H1 (cell line): Measurements from ENCODE around the gene ZNF532. TPM values are rescaled to one million over a fixed set of nuclear protein-coding genes. Genes with fewer than 3 reads are reported as not detected.

Source experiments
- CTCF ChIA-PET: fragments of 300-600 bp; sonication (Branson Sonifier 250); formaldehyde crosslinking; loops from one replicate; lab custom pipeline; 2021; ENCODE audit not compliant: partially characterized antibody; lab: Charles Lee
- POLR2A ChIA-PET: fragments of 300-600 bp; sonication (Branson Sonifier 250); formaldehyde crosslinking; loops from one replicate; lab custom pipeline; 2021; ENCODE audit warnings: inconsistent platforms; ENCODE audit not compliant: partially characterized antibody; lab: Charles Lee
- DNase-seq, 2 experiments: peaks; one replicate each; pipeline versions ENCODE4 v3.0.0 to v3.0.0-alpha.2; 2010 to 2022; ENCODE audit warnings: low spot score in 2 of 2, low read depth in 1 of 2, mixed read lengths in 1 of 2
- FAIRE-seq: peaks from 2 replicates; lab custom pipeline; 2011; peaks lifted over from hg19 to GRCh38; lab: Jason Lieb, UNC
- H2AFZ ChIP-seq: 2 replicates; pipeline ENCODE4 v1.8.1; 2012; ENCODE audit warnings: low read length, inconsistent platforms
- H2AK5ac ChIP-seq: 2 replicates; pipeline ENCODE4 v1.6.1; 2013; ENCODE audit warnings: low read depth, low read length
- H2BK120ac ChIP-seq: replicated peaks from 2 replicates; pipeline ENCODE3; 2013; ENCODE audit warnings: low read depth, low read length, inconsistent platforms
- H2BK12ac ChIP-seq: 2 replicates; pipeline ENCODE4 v1.6.1; 2013; ENCODE audit warnings: low read depth, low read length
- H2BK15ac ChIP-seq: 2 replicates; pipeline ENCODE4 v1.6.1; 2013; ENCODE audit warnings: low read length
- H2BK20ac ChIP-seq: 2 replicates; pipeline ENCODE4 v1.6.1; 2013; ENCODE audit warnings: low read length
- H2BK5ac ChIP-seq: 2 replicates; pipeline ENCODE4 v1.6.1; 2013; ENCODE audit warnings: low read depth, low read length
- H3K14ac ChIP-seq: 2 replicates; pipeline ENCODE4 v1.6.1; 2013; ENCODE audit warnings: inconsistent platforms; ENCODE audit not compliant: insufficient read length
- H3K18ac ChIP-seq: 2 replicates; pipeline ENCODE4 v1.6.1; 2013; ENCODE audit warnings: low read length; ENCODE audit errors: extremely low read depth
- H3K23ac ChIP-seq: 2 replicates; pipeline ENCODE4 v1.6.1; 2013; ENCODE audit warnings: inconsistent platforms; ENCODE audit not compliant: insufficient read length
- H3K23me2 ChIP-seq: 2 replicates; pipeline ENCODE4 v1.6.1; 2013; ENCODE audit warnings: low read depth, low read length
- H3K27ac ChIP-seq: 2 replicates; pipeline ENCODE4 v1.6.1; 2011; ENCODE audit warnings: low read depth, low read length, inconsistent platforms
- H3K27me3 ChIP-seq, 4 experiments: replicated peaks in 1 of 4; 1 replicate in 1 of 4; 2 replicates in 3 of 4; pipeline versions ENCODE4 v1.6.1 to v1.8.1; 2011 to 2013; ENCODE audit warnings: low read length in 3 of 4, mild to moderate bottlenecking in 3 of 4, inconsistent platforms in 2 of 4, mixed read lengths in 2 of 4, moderate library complexity in 1 of 4; ENCODE audit not compliant: control insufficient read depth in 3 of 4, insufficient read depth in 3 of 4; ENCODE audit errors: extremely low read depth in 1 of 4
- H3K36me3 ChIP-seq, 4 experiments: 2 replicates each; pipeline versions ENCODE4 v1.6.1 to v1.8.1; 2011 to 2013; ENCODE audit warnings: mild to moderate bottlenecking in 4 of 4, low read length in 3 of 4, moderate library complexity in 2 of 4, control low read depth in 1 of 4, inconsistent platforms in 1 of 4; ENCODE audit not compliant: insufficient read depth in 4 of 4, control insufficient read depth in 2 of 4
- H3K4ac ChIP-seq: replicated peaks from 2 replicates; pipeline ENCODE3; 2013; ENCODE audit warnings: low read length, low read depth, mixed read lengths, inconsistent platforms; ENCODE audit not compliant: insufficient read length
- H3K4me1 ChIP-seq, 4 experiments: replicated peaks in 1 of 4; 1 replicate in 1 of 4; 2 replicates in 3 of 4; pipeline versions ENCODE4 v1.6.1 to v1.8.1; 2011 to 2013; ENCODE audit warnings: low read length in 3 of 4, inconsistent platforms in 2 of 4, mixed read lengths in 1 of 4; ENCODE audit not compliant: insufficient read depth in 4 of 4, control insufficient read depth in 3 of 4
- H3K4me2 ChIP-seq, 2 experiments: 2 replicates each; pipeline versions ENCODE4 v1.6.1 to v1.8.1; 2011 to 2013; ENCODE audit warnings: low read depth in 2 of 2, low read length in 2 of 2, control low read depth in 1 of 2, inconsistent platforms in 1 of 2, mild to moderate bottlenecking in 1 of 2; ENCODE audit not compliant: insufficient read depth in 1 of 2
- H3K4me3 ChIP-seq, 4 experiments: fragments of 200-600, 300-600 bp in 1 of 4; sonication (generic), shearing (Covaris generic), sonication (Bioruptor Twin) in 1 of 4; 2 replicates each; pipeline versions ENCODE4 v1.5.1 to v1.8.1; 2011 to 2016; ENCODE audit warnings: low read length in 4 of 4, low read depth in 3 of 4, control low read depth in 2 of 4, inconsistent platforms in 2 of 4, mild to moderate bottlenecking in 2 of 4, mixed read lengths in 1 of 4, moderate library complexity in 1 of 4; ENCODE audit not compliant: insufficient read depth in 2 of 4; ENCODE audit errors: extremely low read depth in 1 of 4
- H3K56ac ChIP-seq: replicated peaks from 2 replicates; pipeline ENCODE3; 2013; ENCODE audit warnings: low read depth, mild to moderate bottlenecking, mixed read lengths, low read length, inconsistent platforms; ENCODE audit not compliant: insufficient read length
- H3K79me1 ChIP-seq: 2 replicates; pipeline ENCODE4 v1.6.1; 2013; ENCODE audit warnings: low read depth, low read length, control low read depth
- H3K79me2 ChIP-seq, 2 experiments: 2 replicates each; pipeline versions ENCODE4 v1.6.1 to v1.8.1; 2012 to 2013; ENCODE audit warnings: low read length in 2 of 2, mild to moderate bottlenecking in 2 of 2, inconsistent platforms in 1 of 2; ENCODE audit not compliant: insufficient read depth in 2 of 2, control insufficient read depth in 1 of 2
- H3K9ac ChIP-seq, 4 experiments: replicated peaks in 1 of 4; 1 replicate in 1 of 4; 2 replicates in 3 of 4; pipeline versions ENCODE4 v1.6.1 to v1.8.1; 2011 to 2013; ENCODE audit warnings: low read depth in 3 of 4, low read length in 3 of 4, control low read depth in 2 of 4, mild to moderate bottlenecking in 2 of 4, moderate library complexity in 2 of 4, inconsistent platforms in 1 of 4; ENCODE audit errors: extremely low read depth in 1 of 4
- H3K9me3 ChIP-seq, 2 experiments: 2 replicates each; pipeline versions ENCODE4 v1.6.1 to v1.8.1; 2012 to 2013; ENCODE audit warnings: mild to moderate bottlenecking in 2 of 2, moderate library complexity in 2 of 2, control low read depth in 1 of 2, inconsistent platforms in 1 of 2, low read depth in 1 of 2, low read length in 1 of 2, mixed read lengths in 1 of 2; ENCODE audit not compliant: insufficient read depth in 2 of 2
- H4K20me1 ChIP-seq, 2 experiments: replicated peaks in 1 of 2; 2 replicates each; pipeline versions ENCODE3 to v1.8.1; 2011 to 2013; ENCODE audit warnings: inconsistent platforms in 2 of 2, low read length in 2 of 2, mild to moderate bottlenecking in 1 of 2; ENCODE audit not compliant: insufficient read depth in 2 of 2, control insufficient read depth in 1 of 2
- H4K5ac ChIP-seq: 2 replicates; pipeline ENCODE4 v1.6.1; 2013; ENCODE audit warnings: low read length, low read depth, mixed read lengths, inconsistent platforms; ENCODE audit not compliant: insufficient read length
- H4K8ac ChIP-seq: 2 replicates; pipeline ENCODE4 v1.8.0; 2013; ENCODE audit warnings: mild to moderate bottlenecking, moderate library complexity, low read length, inconsistent platforms; ENCODE audit not compliant: insufficient read depth; ENCODE audit errors: extremely low read depth
- H4K91ac ChIP-seq: replicated peaks from 2 replicates; pipeline ENCODE3; 2013; ENCODE audit warnings: low read length, mixed read lengths, inconsistent platforms; ENCODE audit not compliant: insufficient read length
- BACH1 ChIP-seq: IDR thresholded peaks from 2 replicates; pipeline ENCODE4 v1.6.1; 2012; ENCODE audit warnings: low read length, improper control_type of control experiment
- CHD2 ChIP-seq: IDR thresholded peaks from 2 replicates; pipeline ENCODE4 v1.6.1; 2012; ENCODE audit warnings: low read length, improper control_type of control experiment
- FOSL1 ChIP-seq: IDR thresholded peaks from 2 replicates; pipeline ENCODE4 v1.6.1; 2011; ENCODE audit warnings: mild to moderate bottlenecking, low read depth, low read length, moderate library complexity; ENCODE audit not compliant: insufficient read depth
- KDM5A ChIP-seq: fragments of 200-600 bp; IDR thresholded peaks from 2 replicates; pipeline ENCODE4 v1.7.1; 2012; ENCODE audit warnings: mild to moderate bottlenecking, low read length, inconsistent platforms, mixed read lengths
- POLR2AphosphoS5 ChIP-seq: IDR thresholded peaks from 2 replicates; pipeline ENCODE4 v1.6.1; 2011; ENCODE audit warnings: low read depth, low read length
- RAD21 ChIP-seq, 2 experiments: IDR thresholded peaks in 1 of 2; conservative IDR thresholded peaks in 1 of 2; 2 replicates each; pipeline ENCODE4 v1.6.1; 2011; ENCODE audit warnings: low read depth in 2 of 2, low read length in 2 of 2, improper control_type of control experiment in 1 of 2, inconsistent platforms in 1 of 2, mild to moderate bottlenecking in 1 of 2, moderate library complexity in 1 of 2
- RFX5 ChIP-seq: IDR thresholded peaks from 2 replicates; pipeline ENCODE4 v1.6.1; 2011; ENCODE audit warnings: low read depth, low read length, improper control_type of control experiment, borderline replicate concordance
- SIN3A ChIP-seq, 2 experiments: IDR thresholded peaks in 1 of 2; conservative IDR thresholded peaks in 1 of 2; 2 replicates each; pipeline ENCODE4 v1.6.1; 2011 to 2012; ENCODE audit warnings: low read length in 2 of 2, improper control_type of control experiment in 1 of 2, low read depth in 1 of 2, mild to moderate bottlenecking in 1 of 2
- SRF ChIP-seq: IDR thresholded peaks from 2 replicates; pipeline ENCODE4 v1.6.1; 2011; ENCODE audit warnings: mild to moderate bottlenecking, low read depth, low read length, moderate library complexity
- ZNF274 ChIP-seq: IDR thresholded peaks from 2 replicates; pipeline ENCODE4 v1.7.0; 2012; ENCODE audit warnings: low read length, borderline replicate concordance; ENCODE audit errors: extremely low read depth
- WGBS, 2 experiments: shearing (Covaris generic) in 1 of 2; methylation state at CpG; one replicate each; pipeline versions ENCODE4 v1.1.6 to v1.1.7; 2013 to 2015; ENCODE audit warnings: low lambda C conversion rate in 2 of 2, mixed read lengths in 2 of 2, inconsistent platforms in 1 of 2, low coverage in 1 of 2, missing lambda C conversion rate in 1 of 2; ENCODE audit not compliant: insufficient replicate concordance in 2 of 2, insufficient coverage in 1 of 2, insufficient read length in 1 of 2; ENCODE audit errors: extremely low coverage in 1 of 2, missing lambda C conversion rate in 1 of 2; 5-methylcytosine and 5-hydroxymethylcytosine counted together
- polyA plus RNA-seq, 7 experiments: library from polyadenylated mRNA; depleted of rRNA in 3 of 7; stranded (reverse) in 5 of 7; unstranded in 2 of 7; fragments of >200 nt in 5 of 7; fragments of 200-250 nt in 2 of 7; gene quantifications; 1 replicate in 5 of 7; 2 replicates in 1 of 7; 4 replicates in 1 of 7; pipeline versions ENCODE4 v1.2.1 to v1.2.3, GENCODE V29; 2011 to 2013; ENCODE audit warnings: missing spikeins in 2 of 7, mixed read lengths in 2 of 7
- total RNA-seq: library from RNA; stranded (reverse); fragmentation: NEBNext Ultra II Directional; extraction: Animal tissue kit (Norgen Biotek cat#: 25700); gene quantifications from 2 replicates; pipeline ENCODE4 v1.2.1, GENCODE V29; 2021

Gene ZNF532
- total and polyA plus RNA-seq, 2 of the 8 experiments (the other 6 are each of a cell fraction or from before 2014, with no cell fraction given), result 143 to 240 TPM

DNA sequence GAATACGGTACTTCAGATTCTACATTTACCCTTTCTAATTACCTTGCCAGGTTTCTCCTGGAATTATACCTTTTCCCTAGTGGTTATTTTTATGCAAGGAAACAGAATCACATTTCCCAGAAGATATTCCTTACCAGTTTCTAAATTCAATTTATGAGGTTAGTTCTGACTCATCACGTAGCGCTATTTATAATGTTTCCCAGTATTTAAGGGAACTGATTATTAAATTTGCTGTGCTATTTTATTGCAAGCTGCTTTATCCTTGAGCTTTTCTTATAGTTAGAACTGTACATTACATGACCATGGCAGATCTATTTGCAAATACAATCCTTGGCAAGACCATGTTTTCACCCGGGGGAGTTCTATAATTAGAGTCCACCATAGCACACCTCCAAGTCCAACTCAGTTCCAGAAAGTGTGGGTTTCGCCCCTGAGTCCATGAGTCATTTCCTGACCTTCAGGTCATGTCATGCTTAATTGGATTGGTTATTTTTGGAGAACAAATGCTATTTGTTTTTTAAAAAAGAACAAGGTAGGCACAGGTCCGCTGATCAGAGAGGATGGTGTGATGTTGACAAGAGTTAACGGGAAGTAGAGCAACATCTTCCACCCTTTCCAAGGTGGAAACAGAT is 126.6 kb downstream of the ZNF532 start:
- Histone ChIP-seq H3K4me1 (no peaks in the 10 kb centered on the region; a peak in 1 of 7 replicates), H2BK15ac (no peak overlapping the region), H3K56ac (no peak overlapping the region), H3K79me2 (no peaks in the 10 kb centered on the region), H2BK5ac (no peak overlapping the region), H3K36me3 (peaks cover 0 to 1% (median 0%) of the 10 kb centered on the region in 4 experiments; a peak in 2 of 8 replicates), H3K23me2 (no peaks in the 10 kb centered on the region), H3K79me1 (no peaks in the 10 kb centered on the region), H4K5ac (no peak overlapping the region), H3K27me3 (peaks cover 0 to 3% (median under 1%) of the 10 kb centered on the region in 4 experiments; a peak in 1 of 7 replicates), H4K91ac (no peak overlapping the region), H3K23ac (no peak overlapping the region), H2BK12ac (no peak overlapping the region), H4K20me1 (peaks cover 0 to 2% of the 10 kb centered on the region in 2 experiments), H3K14ac (no peak overlapping the region), H2BK20ac (no peak overlapping the region), H3K4me2 (no peak overlapping the region), H3K27ac (no peak overlapping the region), H2AFZ (no peak overlapping the region), H3K4me3 (no peak overlapping the region), H3K4ac (no peak overlapping the region), H3K9ac (no peak overlapping the region), H2AK5ac (no peak overlapping the region), H3K18ac (no peak overlapping the region), H2BK120ac (no peak overlapping the region), H3K9me3 (no peaks in the 10 kb centered on the region), H4K8ac (no peak overlapping the region)
- 89% methylated on average over 7 of the region's 7 CpGs; no CpG with 5 or more reads in 1 of the 2 experiments for WGBS, 2 experiments
- no peak for FAIRE-seq
- DNase-seq, result no peak
- no peak for TF ChIP-seq CHD2
- TF ChIP-seq RAD21 (IDR thresholded peaks at IDR 0.05 in 1 of 2, conservative IDR thresholded peaks at IDR 0.05 in 1 of 2; ENCODE audit: low read depth in 2 of 2, low read length in 2 of 2), result no peak
- TF ChIP-seq SIN3A (conservative IDR thresholded peaks at IDR 0.05 in 1 of 2, IDR thresholded peaks at IDR 0.05 in 1 of 2; ENCODE audit: low read depth in 1 of 2, low read length in 2 of 2), result no peak
- no peak for TF ChIP-seq ZNF274
- TF ChIP-seq FOSL1, result no peak
- no peak for TF ChIP-seq KDM5A
- TF ChIP-seq BACH1, result no peak
- no peak for TF ChIP-seq SRF
- TF ChIP-seq POLR2AphosphoS5, result no peak
- no peak for TF ChIP-seq RFX5
- CTCF ChIA-PET, result interaction anchor here (1.2 kb wide), 1 partner anchor 209 kb away, joined by 4 read pairs; no protein-coding TSS in a partner anchor
- POLR2A ChIA-PET, result interaction anchor here (1.0 kb wide), 1 partner anchor 15 kb away, joined by 3 read pairs; no protein-coding TSS in a partner anchor
